ENCODE data around the gene SRGAP2B.
"Not testable (repeated sequence)": the region's sequence is repeated elsewhere in the genome, so short reads cannot be mapped to it uniquely, and the experiment has no call there.

Gene SRGAP2B

DNA sequence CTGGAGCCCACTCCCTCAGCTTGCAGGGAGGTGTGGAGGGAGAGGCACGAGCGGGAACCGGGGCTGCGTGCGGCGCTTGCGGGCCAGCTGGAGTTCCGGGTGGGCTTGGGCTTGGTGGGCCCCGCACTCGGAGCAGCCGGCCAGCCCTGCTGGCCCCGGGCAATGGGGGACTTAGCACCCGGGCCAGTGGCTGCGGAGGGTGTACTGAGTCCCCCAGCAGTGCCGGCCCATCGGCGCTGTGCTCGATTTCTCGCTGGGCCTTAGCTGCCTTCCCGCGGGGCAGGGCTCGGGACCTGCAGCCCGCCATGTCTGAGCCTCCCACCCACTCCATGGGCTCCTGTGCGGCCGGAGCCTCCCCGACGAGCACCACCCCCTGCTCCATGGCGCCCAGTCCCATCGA lies 104.5 kb downstream of the SRGAP2B start:
- not testable (repeated sequence) for DNase-seq

- not testable (repeated sequence) for DNase-seq
Observed at GRCh38 chr1:144987131-144987530, 108.0 kb downstream of the SRGAP2B start.

- DNase-seq: not testable (repeated sequence)
Observed at GRCh38 chr1:144986171-144986860, 108.8 kb downstream of the SRGAP2B start.

GRCh38 chr1:144985550-144986170 lies 109.5 kb downstream of the SRGAP2B start:
- not testable (repeated sequence) for DNase-seq

DNA sequence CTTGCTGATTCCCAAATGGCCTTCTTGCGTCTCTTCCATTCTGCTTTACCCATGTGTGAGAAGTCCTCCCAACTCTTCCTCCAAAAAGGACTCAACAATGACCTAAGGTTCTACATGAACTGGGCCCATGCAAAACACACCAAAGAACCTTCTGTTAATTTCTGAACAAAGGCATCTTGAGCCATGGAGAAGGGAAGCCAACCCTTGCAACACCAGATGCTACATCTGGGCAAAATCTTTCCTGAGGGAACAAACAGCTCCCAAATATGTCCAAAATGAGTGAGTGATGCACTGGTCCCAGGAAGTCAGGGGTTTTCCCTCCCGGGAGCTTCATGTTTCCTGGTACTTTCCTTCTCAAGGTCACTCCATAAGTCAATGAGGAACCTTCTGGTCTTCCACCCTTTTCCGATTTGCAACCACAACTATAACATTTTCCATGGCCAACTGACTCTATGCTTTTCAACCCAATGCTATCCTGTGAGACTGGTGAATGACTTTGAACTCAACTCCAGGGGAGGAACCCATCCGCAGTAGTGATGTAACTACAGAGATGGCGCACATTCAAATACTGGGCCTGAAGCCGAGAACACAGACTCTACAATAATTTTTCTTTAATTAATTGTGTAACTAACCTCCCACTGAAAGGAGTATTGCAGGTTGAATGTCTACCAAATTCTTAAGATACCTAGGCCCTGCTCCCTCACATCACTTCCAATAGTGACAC lies 112.2 kb downstream of the SRGAP2B start:
- not testable (repeated sequence) for DNase-seq

DNA sequence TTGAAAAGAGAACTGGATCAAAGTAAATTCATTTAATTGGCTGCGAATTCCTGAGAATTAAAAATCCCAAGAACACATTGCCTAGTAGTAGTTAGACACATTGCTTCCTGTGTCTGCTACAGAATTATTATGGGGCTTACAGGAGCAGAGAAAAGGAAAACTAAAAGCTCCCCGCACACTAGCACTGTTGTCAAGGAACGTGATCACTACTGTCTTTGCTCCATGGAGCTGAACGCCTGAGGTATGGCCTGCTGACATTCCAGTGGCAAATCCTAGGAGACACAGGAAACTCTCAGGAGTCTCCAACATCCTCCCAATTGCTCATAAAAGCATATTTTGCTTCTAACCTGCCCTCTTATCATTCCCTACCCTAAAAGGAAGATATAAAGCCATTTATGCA lies 114.0 kb downstream of the SRGAP2B start:
- DNase-seq: not testable (repeated sequence)

GRCh38 chr1:144979960-144980595 lies 115.0 kb downstream of the SRGAP2B start:
- not testable (repeated sequence) for DNase-seq

DNA sequence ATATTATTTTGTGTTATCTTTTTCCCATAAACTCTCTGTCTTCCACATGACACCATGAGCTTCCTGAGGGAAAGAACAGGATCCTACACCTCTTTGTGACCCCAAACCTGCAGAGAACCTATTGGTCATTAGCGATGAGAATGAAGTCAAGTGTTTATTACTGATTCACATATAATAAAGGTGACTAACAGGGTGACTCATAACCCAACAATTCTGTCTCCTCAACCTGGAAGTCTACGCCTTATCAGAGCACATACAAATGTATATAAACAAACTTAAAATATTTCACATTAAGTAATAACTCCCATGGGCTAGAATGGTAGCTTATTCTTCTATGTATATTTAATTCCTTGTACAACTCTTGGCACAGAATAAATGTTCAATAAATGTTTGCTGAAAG lies 117.3 kb downstream of the SRGAP2B start:
- not testable (repeated sequence) for DNase-seq

DNA sequence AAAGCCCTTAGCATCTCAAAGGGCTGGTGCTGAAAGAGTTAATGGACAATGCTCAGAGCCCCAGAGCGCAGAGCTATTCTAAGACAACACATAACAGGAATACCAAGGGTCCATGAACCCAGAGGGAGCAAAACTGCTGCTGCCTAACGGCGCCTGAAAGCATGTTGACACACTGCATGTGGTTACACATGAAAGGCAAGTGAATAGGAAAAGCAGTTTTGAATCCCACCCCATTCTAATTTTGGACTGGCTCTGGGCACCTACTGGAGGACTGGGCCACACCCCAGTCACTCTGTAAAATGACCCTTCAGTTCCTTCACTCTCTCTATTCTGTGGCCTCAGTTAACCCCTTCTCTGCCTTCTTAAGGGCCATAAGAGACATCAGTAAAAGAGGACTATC lies 123.2 kb downstream of the SRGAP2B start:
- DNase-seq: not testable (repeated sequence)

- DNase-seq: not testable (repeated sequence)
Observed at GRCh38 chr1:144966488-144966887, 128.6 kb downstream of the SRGAP2B start.

DNA sequence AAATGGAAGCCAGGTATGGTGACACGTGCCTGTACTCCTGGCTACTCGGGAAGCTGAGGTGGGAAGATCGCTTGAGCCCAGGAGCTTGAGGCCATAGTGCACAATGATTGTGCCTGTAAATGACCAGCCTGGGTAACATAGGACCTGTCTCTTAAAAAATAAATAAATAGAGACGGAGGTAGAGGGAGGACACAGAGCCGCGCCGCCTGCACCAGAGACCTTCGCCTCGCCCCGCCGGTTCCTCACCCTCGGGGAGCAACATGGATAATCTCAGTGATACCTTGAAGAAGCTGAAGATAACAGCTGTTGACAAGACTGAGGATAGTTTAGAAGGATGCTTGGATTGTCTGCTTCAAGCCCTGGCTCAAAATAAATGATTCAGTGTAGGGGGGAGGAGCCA lies 130.4 kb downstream of the SRGAP2B start:
- not testable (repeated sequence) for DNase-seq

GRCh38 chr1:144964186-144964585 lies 130.9 kb downstream of the SRGAP2B start:
- not testable (repeated sequence) for DNase-seq

DNA sequence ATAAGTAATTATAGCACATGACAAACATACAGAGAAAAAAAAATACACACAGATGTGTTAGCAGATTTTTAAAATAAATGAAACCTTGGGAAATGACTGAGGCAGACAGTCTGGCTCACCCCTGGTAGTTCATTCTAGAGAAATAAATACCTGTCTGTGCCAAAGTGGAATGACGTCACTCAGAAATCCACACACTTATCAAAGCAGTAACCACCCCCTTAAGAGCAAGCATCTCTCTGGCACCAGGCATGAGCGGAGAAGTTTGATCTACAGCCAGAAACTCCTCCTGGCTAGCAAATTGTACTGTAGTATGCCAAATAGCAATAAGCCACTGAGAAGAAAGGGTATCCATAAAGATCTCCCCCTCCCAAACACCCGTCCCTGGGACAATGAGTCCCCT lies 131.6 kb downstream of the SRGAP2B start:
- DNase-seq: not testable (repeated sequence)

DNA sequence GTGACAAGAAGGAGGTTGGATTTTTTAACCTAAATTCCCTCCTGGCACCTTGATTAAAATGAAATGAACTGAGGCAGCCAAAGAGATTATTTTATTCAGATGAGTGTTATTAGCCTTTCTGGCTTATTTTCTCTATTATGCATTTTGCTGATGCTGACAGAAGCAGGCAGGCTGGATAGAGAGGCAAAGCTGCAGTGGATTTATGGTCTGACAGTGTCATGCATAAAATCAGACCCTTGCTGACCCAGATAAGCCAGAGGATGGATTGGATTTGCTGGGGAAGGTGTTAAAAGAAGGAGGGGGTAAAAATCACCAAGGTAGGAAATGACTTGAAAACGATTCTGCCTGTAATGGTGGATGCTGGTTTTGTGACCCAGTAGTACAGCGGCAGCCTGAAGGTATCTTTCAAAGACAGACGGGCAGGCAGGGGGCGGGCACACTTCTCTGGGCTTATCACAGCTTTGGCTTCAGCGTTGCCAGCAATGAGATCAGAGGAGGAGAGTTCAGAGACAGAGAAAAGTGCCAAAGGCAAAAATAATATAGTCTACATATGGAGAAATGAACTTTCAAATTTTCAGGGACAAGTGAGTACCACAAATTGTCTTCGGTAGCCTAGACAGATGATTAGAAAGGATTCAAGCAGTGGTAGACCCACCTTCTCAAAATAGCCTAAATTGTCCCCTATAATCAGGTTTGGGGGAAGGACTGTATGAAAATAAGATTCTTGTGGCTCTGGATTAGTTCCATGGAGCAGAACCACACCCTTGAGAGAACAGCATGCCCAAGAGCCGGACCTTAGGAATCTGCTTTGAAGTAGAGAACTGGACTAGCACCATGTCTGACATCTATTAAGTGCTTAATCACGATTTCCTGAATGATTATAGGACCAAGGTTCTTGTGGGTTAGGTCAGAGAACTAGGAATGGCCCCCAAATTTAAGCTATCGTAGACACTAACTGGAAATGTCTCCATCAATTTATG lies 133.2 kb downstream of the SRGAP2B start:
- DNase-seq: not testable (repeated sequence)

DNA sequence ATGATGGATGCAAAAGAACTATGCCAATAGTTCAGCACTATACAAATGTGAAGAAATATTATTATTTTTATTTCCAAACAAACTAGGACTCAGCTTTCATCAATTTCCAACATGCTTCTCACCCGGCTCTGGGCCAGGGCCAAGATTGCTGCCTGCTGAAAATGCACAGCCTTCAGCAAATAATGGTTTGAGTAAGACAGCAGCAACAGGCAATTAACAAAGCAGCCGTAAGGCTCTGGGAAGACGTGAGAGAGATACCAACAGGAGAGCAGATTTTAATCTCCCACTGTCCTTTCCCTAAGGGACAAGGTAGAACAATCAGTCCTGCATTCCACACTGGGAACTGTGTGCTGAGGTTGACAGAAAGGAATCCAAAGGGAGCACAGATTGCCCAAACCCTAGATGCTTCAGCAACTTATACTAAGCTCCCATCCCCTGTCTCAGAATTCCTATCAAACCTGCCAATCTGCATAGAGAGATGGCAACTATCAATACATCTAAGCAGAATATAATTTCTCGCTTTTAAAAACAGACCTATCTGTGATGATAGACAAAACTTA lies 134.1 kb downstream of the SRGAP2B start:
- DNase-seq: not testable (repeated sequence)

- DNase-seq: not testable (repeated sequence)
Observed at GRCh38 chr1:144948390-144948789, 146.7 kb downstream of the SRGAP2B start.

DNA sequence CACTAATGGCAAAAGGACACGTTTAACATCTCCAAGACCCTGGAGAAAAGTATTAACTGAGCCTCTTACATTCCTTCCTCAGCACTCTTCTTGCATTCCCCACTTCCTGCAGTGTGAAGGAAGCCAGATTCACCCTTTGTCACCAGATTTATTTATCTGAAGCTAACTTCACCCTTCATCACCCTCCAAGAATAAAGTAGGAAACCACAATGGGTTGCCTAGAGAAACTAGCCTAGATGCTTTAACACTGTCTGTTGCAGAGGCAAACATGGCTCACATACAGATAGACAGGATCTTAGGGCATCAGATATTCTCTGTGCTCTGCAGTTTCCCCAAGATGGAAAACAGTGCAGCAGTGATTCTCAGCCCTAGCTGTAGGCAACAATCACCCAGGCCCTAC lies 147.6 kb downstream of the SRGAP2B start:
- DNase-seq: not testable (repeated sequence)

- DNase-seq: not testable (repeated sequence)
Observed at GRCh38 chr1:144946525-144947480, 148.3 kb downstream of the SRGAP2B start.

DNA sequence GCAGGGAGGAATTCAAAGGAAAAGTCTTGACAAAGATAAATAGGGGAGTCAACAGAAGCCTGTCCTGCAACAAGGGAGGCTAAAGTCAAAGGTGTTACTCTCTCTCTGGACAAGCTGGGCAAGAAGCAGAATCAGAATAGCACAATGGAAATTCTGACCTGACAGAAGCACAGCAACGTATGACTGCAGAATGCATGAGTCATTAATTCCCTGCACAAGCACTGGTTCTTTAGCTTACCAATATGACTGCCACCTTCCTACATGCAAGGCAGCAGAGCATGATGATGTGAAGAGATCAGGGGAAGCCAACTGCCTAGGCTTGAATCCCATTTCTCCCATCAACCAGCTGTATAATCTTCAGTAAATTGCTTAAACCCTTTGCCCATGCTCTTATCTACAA lies 153.4 kb downstream of the SRGAP2B start:
- not testable (repeated sequence) for DNase-seq

- DNase-seq: not testable (repeated sequence)
Observed at GRCh38 chr1:144940054-144940453, 155.1 kb downstream of the SRGAP2B start.

Measured in midbrain (tissue), 1 donor.